Amygdala (tissue), 56 donors: Measurements from ENCODE around the gene SF3A2.

Experiments used
- DNase-seq, 56 donors: peaks; one replicate each; lab custom pipeline; 2025; lab: John Stamatoyannopoulos, UW

SF3A2 gene

DNA sequence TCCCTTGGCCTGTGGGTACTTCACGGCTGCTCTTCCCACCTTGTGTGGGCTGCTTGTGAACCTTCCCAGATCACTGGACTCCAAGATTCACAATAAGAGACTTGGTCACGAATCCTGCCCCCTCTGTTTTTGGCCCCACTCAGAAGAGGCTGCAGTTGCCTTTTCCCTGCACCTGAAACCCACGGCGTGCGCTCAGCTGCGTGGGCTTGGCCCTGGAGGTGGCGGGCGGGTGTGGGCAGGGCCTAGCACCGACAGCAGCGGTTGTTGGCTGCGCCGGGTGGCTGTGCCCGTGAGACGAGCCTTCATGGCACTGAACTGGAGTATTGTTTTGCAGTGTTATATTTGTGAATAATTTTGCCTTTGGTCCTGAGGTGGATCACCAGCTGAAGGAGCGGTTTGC lies 34.3 kb upstream of the SF3A2 start:
- no peak for DNase-seq

DNA sequence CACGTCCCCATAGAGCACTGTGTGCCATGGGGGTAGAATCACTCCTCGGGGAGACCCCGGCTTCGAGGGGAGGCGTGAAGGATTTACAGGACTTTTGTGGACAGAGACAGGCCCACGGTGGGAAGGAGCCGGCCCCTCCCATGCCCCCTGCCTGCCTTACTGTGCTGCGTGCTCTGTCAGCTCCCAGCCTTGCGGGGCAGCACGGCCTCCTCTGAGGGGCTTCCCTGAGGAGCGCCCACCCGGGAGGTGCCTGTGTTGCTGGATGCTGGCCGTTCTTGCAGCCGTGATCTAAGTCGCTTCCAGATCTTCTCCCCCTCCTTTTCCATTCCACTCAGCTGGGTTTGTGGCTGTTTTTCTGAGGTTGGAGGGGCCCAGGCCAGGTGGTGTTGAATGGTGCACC lies 29.6 kb upstream of the SF3A2 start:
- no peak for DNase-seq

DNA sequence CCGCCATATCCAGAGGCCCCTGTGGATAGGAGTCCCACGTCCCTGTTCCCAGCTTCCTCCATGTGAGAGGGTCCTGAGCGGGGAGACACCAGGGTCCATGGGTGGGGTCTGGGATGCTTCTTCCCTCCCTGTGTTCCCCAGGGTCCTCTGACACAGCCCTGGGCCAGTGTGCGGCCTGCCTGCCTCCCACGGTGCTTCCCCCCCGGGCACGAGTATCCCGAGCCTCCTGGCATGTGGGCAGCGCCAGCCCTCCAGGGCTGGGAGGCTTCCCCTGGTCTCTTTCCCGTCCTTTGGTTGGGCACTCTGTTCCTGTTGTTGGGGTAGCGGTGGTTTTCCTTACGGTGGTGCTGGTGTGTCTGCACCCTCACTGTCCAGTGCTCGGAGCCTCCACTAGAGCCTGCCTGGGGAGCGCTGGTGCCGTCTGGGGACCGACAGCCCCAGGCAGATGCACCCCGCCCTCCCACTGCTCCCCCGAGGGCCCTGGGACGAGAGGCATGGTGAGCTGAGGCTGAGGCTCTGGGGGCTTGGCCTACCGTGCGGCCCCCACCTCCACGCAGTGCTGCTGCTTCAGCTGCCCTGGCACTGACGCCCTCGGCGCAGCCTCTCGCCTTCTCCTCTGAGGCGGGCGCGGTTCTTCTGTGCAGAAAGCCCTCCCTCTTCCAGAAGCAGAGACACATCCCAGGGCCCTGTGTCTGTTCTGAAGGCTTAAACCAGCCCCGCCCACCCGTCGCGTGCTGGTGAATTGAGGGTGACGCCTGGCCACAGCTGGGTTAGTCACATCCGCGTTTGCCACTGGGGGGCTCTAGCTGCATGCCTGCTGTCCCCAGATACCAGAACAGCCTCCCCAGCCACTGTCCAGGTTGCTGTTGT lies 28.4 kb upstream of the SF3A2 start:
- DNase-seq, result no peak

DNA sequence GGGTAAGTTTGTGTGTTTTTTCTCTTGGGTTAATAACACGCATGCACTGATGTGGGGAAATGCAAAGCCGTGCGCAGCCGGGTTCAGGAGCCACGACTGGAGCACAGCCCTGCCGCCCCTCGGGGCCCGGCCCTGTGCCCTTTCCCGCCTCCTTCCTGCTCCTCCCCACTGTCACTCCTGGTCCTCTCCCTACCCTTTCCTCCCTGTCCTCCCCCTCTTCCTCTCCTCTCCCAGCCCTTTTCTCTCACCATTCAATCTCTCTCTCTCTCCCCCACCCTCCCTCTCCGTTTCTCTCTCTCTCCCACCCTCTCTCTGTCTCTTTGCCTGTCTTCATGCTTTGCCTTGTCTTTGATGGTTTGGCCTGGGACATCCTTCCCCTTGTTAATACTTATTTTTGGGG lies 27.6 kb upstream of the SF3A2 start:
- DNase-seq, result no peak

DNA sequence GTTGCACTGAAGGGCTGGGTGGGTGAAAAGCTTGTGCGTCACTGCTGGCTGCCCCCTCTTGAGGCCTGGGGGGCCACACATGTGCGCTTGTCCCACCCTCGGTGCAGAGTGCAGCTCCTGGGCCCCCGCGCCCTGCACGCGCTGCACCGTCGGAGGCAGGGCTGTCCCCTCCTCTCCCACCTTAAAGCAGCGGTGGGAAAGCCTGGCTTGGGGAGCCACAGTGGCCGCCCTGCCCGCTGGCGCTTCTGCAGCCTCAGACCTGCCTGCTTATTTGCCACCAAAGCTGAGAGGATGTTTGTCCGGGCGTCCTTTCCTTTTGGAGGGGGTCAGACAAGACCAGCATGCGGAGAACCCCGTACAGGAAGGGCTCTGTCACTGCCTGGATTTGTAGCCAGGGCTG lies 27.2 kb upstream of the SF3A2 start:
- no peak for DNase-seq

DNA sequence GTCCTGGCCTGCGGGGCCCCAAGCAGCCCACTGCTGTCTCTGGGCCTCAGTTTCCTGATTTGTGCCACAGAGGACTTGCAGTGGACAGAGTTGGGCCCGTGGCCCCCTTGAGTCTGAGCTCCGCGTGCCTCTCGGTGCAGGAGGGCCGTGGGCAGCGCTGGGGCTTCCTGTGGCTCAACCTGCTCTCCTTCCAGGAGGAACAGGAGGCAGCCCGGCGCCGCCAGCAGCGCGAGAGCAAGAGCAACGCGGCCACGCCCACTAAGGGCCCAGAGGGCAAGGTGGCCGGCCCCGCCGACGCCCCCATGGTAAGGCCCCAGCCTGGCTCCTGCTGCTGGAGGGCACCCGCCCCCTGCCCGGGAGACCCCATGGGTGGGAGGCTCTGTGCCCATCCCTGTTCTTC lies 26.4 kb upstream of the SF3A2 start:
- DNase-seq, result no peak

DNA sequence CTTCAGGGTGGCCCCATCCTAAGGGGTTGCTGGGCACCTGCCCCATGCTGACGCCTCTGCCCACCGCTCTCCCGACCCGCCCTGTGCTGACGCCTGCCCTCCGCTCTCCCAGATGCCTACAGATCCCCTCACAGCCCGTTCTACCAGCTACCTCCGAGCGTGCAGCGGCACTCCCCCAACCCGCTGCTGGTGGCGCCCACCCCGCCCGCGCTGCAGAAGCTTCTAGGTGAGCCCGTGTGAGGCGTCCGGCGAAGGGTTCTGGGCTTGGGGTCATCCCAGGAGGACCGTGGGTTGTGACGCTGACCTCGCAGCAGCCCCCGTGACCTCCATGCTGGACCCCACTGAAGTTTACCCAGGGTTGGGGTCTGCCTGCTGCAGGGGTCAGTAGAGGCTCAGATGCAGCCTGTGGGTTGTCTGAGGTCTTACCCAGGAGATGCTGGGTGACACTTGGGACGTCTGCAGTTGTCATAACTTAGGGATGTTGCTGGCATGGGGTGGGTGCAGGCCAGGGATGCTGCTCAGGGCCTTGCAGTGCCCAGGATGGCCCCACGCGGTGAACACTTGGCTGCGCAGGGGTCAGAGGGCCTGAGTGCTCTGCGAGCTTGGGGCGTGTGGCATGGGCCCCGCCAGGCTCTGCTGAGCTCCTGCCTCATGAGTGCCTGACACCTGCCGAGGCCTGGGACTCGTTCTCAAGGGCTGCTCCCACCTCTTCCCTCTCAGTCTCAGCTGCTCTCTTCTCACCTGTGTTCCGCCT lies 25.5 kb upstream of the SF3A2 start:
- no peak for DNase-seq

DNA sequence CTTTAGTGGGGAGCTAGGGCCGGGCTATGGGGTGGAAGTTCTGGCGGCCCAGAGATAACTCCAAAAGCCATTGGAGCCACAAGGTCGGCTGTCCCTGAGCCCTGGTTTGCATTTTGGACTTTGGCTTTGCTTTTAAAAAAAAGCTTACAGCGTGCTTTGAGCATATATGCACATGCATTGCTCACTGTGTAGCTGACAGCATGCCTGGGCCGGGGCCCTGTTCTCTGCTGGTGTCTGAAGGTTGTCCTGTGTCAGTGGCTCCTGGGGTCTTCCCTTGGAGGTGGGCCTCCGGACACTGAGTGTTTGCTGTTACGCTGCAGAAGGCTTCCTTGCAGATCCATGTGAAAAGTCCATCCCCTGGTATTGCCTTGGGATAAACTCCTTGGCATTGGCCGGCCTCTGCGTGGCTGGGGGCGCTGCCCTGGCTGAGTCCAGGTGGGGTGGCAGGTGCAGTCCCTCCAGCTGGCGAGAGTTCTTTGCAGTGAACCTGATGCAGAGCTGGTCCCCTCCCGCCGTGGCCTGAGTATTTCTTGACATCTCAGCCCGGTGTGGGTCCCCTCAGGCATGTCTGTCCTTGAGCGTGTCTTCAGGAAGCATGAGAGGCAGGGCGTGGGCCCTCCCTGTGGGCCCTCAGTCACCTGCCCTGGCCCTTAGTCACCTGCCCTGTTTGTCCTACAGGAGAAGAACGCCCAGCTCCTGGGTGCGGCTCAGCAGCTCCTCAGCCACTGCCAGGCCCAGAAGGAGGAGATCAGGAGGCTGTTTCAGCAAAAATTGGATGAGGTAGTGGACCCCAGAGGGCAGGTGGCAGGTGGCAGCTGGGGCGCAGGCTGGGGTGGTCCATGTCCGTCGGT lies 23.5 kb upstream of the SF3A2 start:
- DNase-seq, result no peak

DNA sequence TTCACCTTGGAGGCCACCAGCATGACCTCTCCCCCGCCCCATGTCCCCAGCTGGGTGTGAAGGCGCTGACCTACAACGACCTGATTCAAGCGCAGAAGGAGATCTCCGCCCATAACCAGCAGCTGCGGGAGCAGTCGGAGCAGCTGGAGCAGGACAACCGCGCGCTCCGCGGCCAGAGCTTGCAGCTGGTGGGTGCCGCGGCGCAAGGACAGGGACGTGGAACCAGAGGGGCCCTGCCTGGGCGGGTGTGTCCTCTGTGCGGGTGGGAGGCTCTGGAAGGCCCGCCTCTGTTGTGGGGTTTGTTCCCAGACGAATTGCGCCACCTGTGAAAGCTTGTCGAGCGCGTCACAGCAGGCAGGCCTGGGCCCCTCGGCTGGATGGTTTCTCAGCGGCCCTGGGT lies 22.8 kb upstream of the SF3A2 start:
- DNase-seq, result peak in 18 of 56 donors; percentile 15 to 46 (median 30)

DNA sequence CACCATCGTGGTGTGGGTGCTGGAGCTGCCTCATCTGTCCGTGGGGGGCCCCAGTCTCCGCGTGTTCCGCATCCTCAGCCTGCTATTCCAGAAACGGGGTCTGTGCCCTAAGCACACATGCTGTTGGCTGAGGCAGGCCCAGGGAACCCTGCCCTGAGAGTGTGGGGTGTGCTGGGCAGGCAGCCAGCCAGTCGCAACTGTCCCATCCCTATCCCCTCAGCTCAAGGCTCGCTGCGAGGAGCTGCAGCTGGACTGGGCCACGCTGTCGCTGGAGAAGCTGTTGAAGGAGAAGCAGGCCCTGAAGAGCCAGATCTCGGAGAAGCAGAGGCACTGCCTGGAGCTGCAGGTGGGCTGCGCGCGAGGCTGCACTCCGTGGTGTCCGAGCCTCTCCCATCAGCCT lies 22.4 kb upstream of the SF3A2 start:
- DNase-seq, result peak in 10 of 56 donors; percentile 11 to 33 (median 22)

DNA sequence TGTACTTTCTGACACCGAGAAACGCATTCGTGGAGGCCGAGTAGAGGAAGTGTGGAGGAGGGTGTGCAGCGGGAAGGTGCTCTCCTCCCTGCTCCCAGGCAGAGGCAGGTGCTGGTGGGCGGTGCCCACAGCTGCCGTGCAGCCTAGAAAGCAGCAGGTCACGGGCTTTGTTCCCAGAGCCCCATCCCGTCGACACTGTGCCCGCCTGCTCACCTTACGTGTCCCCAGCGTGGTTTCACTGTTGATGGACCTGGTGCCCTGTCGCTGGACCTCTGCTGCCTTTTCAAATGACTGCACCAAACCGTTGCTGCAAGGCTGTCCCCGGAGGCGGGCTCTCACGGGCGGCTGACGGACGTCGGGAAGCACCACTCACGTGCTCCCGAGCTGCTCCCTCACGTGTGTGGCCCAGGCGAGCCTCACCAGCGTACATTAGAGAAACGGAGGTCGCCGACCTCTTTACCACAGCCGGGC lies 21.3 kb upstream of the SF3A2 start:
- no peak for DNase-seq

DNA sequence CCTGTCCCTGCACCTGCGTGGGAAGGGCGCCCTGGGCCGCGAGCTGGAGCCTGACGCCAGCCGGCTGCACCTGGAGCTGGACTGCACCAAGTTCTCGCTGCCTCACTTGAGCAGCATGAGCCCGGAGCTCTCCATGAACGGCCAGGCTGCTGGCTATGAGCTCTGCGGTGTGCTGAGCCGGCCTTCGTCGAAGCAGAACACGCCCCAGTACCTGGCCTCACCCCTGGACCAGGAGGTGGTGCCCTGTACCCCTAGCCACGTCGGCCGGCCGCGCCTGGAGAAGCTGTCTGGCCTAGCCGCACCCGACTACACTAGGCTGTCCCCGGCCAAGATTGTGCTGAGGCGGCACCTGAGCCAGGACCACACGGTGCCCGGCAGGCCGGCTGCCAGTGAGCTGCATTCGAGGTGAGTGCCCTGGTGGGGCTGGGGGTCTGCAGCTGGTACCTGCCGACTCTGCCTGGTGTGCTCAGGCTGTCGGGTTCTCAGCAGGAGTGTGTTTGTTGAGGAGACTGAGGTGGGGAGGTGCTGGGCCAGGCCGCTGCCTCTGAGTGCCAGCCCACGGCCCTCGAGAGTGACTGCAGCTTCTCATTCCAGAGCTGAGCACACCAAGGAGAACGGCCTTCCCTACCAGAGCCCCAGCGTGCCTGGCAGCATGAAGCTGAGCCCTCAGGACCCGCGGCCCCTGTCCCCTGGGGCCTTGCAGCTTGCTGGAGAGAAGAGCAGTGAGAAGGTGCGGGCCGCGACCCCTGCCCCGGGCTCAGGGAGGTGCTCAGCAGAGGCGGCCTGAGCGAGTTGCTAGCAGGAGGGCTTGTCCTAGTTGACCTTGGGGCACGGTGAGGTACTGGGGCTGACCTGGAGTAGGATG lies 20.0 kb upstream of the SF3A2 start:
- no peak for DNase-seq

DNA sequence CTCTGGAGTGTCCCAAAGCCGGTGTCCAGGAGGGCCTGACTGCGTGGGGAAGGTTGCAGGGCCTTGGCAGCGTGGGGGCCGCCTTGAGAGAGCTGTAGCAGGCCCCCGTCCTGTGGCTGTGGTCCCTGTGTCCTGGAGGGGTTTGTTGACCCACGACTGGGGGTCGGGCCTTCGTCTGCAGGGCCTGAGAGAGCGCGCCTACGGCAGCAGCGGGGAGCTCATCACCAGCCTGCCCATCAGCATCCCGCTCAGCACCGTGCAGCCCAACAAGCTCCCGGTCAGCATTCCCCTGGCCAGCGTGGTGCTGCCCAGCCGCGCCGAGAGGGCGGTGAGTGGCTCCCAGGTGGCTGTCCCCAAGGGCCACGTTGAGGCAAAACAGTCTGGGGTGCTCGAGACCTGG lies 19.0 kb upstream of the SF3A2 start:
- no peak for DNase-seq

DNA sequence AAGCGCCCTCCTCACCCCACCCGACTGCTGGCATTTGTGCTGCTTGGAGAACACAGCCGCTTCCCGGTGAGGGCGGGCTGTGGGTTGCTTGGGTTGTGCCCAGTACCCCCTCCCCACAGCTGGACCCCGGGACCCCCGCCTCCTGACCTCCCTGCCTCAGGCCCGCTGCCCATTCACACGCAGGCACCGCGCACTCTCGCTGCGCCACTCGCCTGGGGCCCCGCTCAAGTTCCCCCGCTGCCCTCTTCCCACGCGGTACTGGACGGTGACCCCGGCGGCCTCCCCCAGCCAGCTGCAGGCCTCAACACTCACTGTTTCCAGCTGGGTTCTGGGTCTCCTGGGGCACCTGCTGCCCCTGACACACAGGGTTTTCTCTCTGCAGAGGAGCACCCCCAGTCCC lies 16.9 kb upstream of the SF3A2 start:
- DNase-seq, result no peak

DNA sequence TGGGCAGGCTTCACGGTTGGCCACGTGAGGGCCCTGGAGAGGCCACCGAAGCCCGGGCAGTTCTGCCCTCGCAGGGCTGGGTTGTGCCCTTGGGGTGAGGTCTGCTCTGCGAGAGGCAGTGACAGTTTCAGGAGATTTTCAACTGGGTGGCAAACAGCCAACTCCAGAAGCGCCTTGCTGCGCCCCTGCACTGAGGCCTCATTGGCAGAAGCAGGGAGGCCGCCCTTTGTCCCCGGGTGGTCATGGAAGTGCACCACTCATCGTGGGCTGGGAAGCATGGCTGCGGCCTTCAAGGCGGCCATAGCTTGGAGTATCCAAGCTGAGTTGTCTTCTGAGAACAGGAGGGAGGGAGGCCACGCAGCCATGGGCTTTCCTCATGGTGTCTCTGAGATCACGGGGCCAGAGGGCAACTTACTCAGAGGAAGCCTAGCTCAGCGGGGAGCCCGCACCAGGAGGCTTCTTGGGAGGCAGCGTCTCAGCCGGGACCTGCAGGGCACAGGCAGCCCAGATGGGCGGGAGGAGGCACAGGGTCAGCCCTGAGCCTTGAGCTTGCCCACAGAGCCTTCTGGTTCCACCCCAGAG lies 15.3 kb upstream of the SF3A2 start:
- DNase-seq, result no peak

DNA sequence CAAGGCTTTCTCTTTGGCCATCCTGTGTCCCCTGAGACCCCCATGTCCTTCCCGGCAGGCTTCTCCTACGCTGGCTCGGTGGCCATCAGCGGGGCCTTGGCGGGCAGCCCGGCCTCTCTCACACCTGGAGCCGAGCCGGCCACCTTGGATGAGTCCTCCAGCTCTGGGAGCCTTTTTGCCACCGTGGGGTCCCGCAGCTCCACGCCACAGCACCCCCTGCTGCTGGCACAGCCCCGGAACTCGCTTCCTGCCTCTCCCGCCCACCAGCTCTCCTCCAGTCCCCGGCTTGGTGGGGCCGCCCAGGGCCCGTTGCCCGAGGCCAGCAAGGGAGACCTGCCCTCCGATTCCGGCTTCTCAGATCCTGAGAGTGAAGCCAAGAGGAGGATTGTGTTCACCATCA lies 14.7 kb upstream of the SF3A2 start:
- DNase-seq, result no peak

DNA sequence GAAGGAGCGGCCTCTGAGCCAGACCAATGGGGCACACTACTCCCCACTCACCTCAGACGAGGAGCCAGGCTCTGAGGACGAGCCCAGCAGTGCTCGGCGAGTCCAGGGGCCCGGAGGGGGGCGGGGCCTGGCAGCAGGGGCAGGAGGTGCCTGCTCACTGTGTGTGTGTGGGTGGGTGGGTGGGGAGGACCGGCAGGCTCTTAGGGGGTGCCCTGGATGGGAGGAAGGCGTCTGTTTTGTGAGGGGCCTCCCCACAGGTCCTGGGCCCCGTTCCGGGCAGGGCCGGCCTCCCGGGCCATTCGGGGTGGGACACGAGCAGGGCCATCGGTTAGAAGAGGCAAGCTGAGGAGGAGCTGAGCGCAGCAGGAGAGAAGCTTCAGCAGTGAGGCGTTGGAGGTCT lies 13.2 kb upstream of the SF3A2 start:
- DNase-seq, result no peak

DNA sequence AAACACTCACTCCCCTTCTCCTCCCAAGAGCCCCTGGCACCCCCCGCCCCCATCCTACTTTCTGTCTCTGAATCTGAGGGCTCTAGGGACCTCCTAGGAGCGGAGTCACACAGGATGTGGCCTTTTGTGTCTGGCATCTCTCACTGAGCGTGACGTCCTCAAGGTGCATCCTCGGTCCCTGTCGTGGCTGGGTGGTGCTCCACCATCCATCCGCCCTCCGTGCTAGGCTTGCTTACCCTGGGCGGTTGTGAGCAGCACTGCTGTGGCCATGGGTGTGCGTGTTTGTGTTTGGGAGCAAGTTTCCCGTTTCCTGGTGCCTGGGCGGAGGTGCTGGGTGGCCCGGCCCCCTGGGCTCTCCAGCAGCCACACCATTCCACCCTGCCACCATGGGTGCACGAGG lies 12.7 kb upstream of the SF3A2 start:
- DNase-seq, result no peak

DNA sequence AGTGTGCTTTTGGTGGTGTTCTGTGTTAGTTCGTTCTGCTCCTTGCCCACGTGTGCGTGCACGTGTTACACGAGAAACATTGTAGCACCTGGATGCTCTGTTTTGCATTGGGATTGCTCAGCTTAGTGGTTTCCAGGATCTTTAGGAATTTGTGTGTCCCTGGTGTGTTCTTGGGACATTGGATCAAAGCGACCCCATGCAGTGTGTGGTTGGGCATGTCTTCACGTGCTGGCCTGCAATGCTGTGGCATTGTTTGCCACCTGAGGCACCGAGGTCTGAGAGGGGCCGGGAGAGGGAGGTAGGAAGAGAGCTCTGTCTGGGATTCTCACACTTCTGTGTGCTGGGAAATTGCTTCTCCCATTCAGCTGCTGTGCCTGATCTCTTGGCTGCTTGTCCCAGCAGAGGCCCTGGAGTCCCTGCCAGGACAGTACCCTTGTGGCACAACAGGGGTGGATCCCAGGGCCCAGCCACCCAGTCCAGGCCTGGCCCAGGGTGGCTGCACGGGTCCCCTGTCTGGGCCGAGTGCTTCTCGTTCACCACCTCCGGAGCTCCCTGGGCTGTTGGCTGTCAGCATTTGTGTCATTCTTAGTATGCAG lies 11.8 kb upstream of the SF3A2 start:
- DNase-seq, result peak in 1 of 56 donors; percentile 19
